HL-60/S4 treated with retinoic acid at 250 ng/mL for 4 days and 3 days (cell line): ENCODE results near the gene FAM78A.
"Not testable (repeated sequence)": the region's sequence is repeated elsewhere in the genome, so short reads cannot be mapped to it uniquely, and the experiment has no call there.

ENCODE experiments used
- in situ Hi-C: fragments of 300-500 bp; cut with MboI; formaldehyde crosslinking; loops from 2 replicates; pipeline ENCODE4 v1.7.0; 2022; ENCODE audit warnings: low sequenced_read_pairs

Gene FAM78A

GRCh38 chr9:131282688-131283422, 6.5 kb upstream of the FAM78A start:
- in situ Hi-C loops: no loop called here

GRCh38 chr9:131282175-131282574, 5.9 kb upstream of the FAM78A start:
- in situ Hi-C loops: no loop called here

GRCh38 chr9:131281119-131281965, 5.0 kb upstream of the FAM78A start:
- in situ Hi-C loops: no loop called here

- in situ Hi-C loops: no loop called here
These were observed 4.3 kb upstream of the FAM78A start for GRCh38 chr9:131280660-131281059.

GRCh38 chr9:131279863-131280570, 3.7 kb upstream of the FAM78A start:
- in situ Hi-C loops: no loop called here

- in situ Hi-C loops: no loop called here
These were observed 3.0 kb upstream of the FAM78A start for GRCh38 chr9:131279196-131279862.

- in situ Hi-C loops: no loop called here
These were observed 2.4 kb upstream of the FAM78A start for GRCh38 chr9:131278702-131279111.

GRCh38 chr9:131277910-131278701, 1.8 kb upstream of the FAM78A start:
- in situ Hi-C loops: no loop called here

- in situ Hi-C loops: no loop called here
These were observed 1.1 kb upstream of the FAM78A start for GRCh38 chr9:131277287-131277909.

- in situ Hi-C loops: no loop called here
These were observed 579 bp upstream of the FAM78A start for GRCh38 chr9:131276891-131277286.

- in situ Hi-C loops: no loop called here
These were observed 797 bp downstream of the FAM78A start for GRCh38 chr9:131275332-131276093.

- in situ Hi-C loops: no loop called here
These were observed 1.5 kb downstream of the FAM78A start for GRCh38 chr9:131274674-131275331.

- in situ Hi-C loops: no loop called here
These were observed 2.2 kb downstream of the FAM78A start for GRCh38 chr9:131273856-131274673.

- in situ Hi-C loops: no loop called here
These were observed 3.0 kb downstream of the FAM78A start for GRCh38 chr9:131273146-131273855.

- in situ Hi-C loops: no loop called here
These were observed 4.1 kb downstream of the FAM78A start for GRCh38 chr9:131272212-131272611.

- in situ Hi-C loops: no loop called here
These were observed 4.8 kb downstream of the FAM78A start for GRCh38 chr9:131271506-131271931.

- in situ Hi-C loops: not testable (repeated sequence)
These were observed 5.4 kb downstream of the FAM78A start for GRCh38 chr9:131271016-131271273.
